Measurements from ENCODE around the gene CNTNAP5.

CNTNAP5 gene

GRCh38 chr2:124080281-124081153 is 55.4 kb downstream of the CNTNAP5 start:
- no peak for DNase-seq (ENCODE audit: low read depth)
- no peak for TF ChIP-seq CTCF (conservative IDR thresholded peaks at IDR 0.05; ENCODE audit: control insufficient read depth, insufficient read depth, low read depth, low read length)
- no peak overlapping the region for H3K4me3 ChIP-seq (ENCODE audit: control insufficient read depth, low read depth, low read length)

- H3K4me3 ChIP-seq (ENCODE audit: control insufficient read depth, low read depth, low read length): no peak overlapping the region
- no peak for DNase-seq (ENCODE audit: low read depth)
- TF ChIP-seq CTCF (conservative IDR thresholded peaks at IDR 0.05; ENCODE audit: control insufficient read depth, insufficient read depth, low read depth, low read length): no peak
These were observed 56.1 kb downstream of the CNTNAP5 start for GRCh38 chr2:124081154-124081716.

- no peak for TF ChIP-seq CTCF (conservative IDR thresholded peaks at IDR 0.05; ENCODE audit: control insufficient read depth, insufficient read depth, low read depth, low read length)
- H3K4me3 ChIP-seq (ENCODE audit: control insufficient read depth, low read depth, low read length): no peak overlapping the region
- no peak for DNase-seq (ENCODE audit: low read depth)
These were observed 63.5 kb downstream of the CNTNAP5 start for GRCh38 chr2:124088616-124089015.

GRCh38 chr2:124091721-124092120 is 66.6 kb downstream of the CNTNAP5 start:
- no peak for DNase-seq (ENCODE audit: low read depth)
- H3K4me3 ChIP-seq (ENCODE audit: control insufficient read depth, low read depth, low read length): no peak overlapping the region
- TF ChIP-seq CTCF (conservative IDR thresholded peaks at IDR 0.05; ENCODE audit: control insufficient read depth, insufficient read depth, low read depth, low read length): no peak

- TF ChIP-seq CTCF (conservative IDR thresholded peaks at IDR 0.05; ENCODE audit: control insufficient read depth, insufficient read depth, low read depth, low read length): no peak
These were observed 67.6 kb downstream of the CNTNAP5 start for GRCh38 chr2:124092651-124093050.

GRCh38 chr2:124104914-124105313 is 79.8 kb downstream of the CNTNAP5 start:
- H3K4me3 ChIP-seq (ENCODE audit: control insufficient read depth, low read depth, low read length): no peak overlapping the region
- no peak for DNase-seq (ENCODE audit: low read depth)
- no peak for TF ChIP-seq CTCF (conservative IDR thresholded peaks at IDR 0.05; ENCODE audit: control insufficient read depth, insufficient read depth, low read depth, low read length)

More at GRCh38 chr2:124092651-124093050, 67.6 kb downstream of the CNTNAP5 start:
- no peak overlapping the region for H3K4me3 ChIP-seq (ENCODE audit: control insufficient read depth, low read depth, low read length)
- DNase-seq (ENCODE audit: low read depth): no peak
